ENCODE data around the gene ZBTB44.

ZBTB44 gene

DNA sequence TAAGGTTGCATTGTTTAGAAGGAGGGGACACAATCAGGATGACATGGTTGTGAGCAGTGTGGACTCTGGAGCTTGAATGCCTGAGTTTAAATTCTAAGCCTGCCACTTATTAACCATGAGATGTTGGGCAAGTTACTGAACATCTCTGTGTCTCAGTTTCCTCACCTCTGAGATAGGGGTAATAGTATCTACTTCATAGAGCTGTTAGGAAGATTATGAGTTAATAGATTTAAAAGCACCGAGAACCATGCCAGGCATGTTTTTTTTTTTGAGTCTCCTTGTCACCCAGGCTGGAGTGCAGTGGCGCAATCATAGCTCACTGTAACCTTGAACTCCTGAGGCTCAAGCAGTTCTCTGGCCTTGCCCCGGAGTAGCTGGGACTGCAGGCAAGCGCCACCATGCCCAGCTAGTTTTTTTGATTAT lies 121.9 kb downstream of the ZBTB44 start:
- no peak for DNase-seq

DNA sequence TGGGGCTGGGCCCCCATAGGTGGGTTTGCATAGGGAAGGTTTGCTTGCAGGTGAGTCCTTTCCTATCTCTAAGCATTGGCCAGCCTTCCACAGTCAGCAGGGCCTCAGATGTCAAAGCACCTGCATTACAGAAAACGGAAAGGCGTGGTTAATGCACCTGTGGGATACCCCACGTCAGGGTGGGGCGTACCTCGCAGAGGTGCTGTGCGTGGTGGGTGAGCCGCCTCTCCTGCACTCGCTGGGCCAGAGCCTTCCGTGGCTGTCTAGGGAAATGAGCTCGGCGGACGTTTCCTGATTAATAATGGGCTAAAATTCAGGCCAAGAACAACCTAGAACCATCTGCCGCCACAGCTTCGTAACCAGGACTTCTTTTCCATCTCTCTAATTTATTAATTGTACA lies 122.8 kb downstream of the ZBTB44 start:
- DNase-seq, result no peak

DNA sequence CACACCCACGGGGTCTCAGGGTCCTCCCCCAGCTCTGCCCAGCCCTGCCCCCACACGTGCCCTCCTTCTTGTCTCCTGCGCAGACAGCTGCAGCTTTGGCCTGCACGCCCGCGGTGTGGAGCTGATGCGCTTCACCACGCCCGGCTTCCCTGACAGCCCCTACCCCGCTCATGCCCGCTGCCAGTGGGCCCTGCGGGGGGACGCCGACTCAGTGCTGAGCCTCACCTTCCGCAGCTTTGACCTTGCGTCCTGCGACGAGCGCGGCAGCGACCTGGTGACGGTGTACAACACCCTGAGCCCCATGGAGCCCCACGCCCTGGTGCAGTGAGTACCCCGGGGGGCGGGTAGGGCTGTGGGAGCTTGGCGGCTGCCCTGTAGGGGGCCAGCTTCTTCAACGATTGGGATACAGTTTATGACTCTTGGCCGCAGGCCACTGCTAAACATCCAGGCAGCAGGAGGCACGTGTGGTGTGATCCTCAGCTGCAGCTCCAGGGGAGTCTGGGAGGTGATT lies 124.3 kb downstream of the ZBTB44 start:
- DNase-seq, result no peak

DNA sequence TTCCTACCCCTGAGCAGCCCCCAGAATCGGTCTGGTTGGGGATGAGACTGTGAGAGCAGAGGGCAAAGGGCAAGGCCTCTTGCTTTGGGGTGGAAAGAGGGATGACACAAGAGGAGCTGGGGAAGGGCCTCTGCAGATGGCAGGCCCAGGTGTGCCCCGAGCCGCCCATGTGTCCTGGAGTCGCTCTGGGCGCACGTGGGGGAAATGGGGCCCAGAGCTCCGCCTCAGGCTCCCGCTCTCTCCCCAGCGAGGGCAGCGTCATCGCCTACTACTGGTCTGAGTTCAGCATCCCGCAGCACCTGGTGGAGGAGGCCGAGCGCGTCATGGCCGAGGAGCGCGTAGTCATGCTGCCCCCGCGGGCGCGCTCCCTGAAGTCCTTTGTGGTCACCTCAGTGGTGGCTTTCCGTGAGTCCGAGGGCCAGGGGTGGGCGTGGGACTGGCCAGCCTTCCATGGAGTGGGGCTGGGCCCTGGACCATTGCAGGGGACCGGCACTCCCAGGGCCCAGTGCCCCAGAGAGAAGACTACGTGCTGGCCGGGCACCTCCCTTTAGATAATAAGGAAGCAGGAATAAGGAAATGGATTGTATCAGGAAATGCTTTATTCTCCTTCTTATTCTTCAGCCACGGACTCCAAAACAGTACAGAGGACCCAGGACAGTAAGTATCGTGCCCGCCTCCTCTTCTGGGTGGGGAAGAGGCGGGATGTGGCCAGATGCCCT lies 125.1 kb downstream of the ZBTB44 start:
- no peak for DNase-seq

DNA sequence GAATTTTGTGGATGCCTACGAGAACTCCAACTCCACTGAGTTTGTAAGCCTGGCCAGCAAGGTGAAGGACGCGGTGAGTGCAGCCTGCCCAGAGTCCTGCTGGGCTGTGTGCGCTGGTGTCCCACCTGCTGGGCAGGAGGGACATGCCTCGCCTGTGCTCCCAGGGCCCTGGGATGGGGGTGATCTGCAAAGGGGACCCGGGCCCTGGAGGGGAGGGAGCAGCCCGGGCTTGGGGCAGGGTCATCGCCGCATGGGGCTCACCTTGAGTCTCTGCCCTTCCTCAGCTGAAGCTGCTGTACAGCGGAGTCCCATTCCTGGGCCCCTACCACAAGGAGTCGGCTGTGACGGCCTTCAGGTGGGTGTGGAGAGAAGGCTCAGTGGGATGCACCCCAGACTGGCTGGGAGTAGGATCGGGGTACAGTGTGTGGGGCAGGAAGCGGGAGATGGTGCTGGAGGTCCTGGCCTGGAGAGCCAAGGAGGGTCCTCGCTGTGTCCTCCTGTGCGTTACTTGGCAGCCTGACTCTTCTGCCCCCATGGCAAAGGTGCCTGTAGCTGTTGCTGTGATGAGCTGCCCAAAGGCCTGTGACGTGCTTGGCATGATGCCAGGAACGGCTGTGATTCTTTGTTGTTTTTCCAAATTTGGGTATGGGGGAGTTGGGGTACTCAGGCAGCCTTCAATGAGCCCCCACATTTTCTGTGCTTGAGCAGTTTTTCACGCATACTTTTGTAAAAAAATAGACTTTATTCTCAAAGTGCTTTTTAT lies 126.0 kb downstream of the ZBTB44 start:
- DNase-seq, result no peak

DNA sequence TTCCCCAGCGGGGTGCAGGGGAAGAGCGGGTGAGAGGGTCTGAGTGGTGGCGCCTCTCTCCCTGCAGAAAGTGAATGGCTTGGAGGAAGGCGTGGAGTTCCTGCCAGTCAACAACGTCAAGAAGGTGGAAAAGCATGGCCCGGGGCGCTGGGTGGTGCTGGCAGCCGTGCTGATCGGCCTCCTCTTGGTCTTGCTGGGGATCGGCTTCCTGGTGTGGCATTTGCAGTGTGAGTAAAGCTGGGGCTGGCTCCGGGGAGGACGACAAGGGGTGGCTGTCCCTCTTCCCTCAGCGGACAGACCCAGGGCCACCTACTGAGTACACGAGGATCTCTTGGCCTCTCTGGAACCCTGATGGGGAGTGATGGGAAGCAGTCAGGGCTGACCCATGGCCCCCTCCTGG lies 126.7 kb downstream of the ZBTB44 start:
- no peak for DNase-seq

DNA sequence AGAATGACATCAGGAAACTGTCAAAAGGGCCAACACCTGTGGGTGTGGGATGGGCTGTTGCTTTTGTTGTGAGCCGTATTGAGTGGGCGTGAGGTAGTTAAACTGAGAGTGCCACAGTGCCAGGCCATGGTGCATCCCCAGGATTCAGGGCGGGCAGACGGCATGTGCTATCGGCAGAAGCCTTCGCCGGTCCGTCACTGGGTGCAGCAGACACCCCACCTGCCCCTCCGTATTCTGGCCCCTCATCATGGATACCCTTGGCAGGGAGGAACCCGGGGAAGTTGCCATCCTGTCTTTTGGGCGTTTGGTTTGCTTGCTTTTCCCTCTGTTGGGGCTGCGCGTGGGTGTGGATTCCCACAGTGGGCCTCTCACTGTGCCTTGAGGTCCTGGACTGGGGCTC lies 127.6 kb downstream of the ZBTB44 start:
- no peak for DNase-seq

DNA sequence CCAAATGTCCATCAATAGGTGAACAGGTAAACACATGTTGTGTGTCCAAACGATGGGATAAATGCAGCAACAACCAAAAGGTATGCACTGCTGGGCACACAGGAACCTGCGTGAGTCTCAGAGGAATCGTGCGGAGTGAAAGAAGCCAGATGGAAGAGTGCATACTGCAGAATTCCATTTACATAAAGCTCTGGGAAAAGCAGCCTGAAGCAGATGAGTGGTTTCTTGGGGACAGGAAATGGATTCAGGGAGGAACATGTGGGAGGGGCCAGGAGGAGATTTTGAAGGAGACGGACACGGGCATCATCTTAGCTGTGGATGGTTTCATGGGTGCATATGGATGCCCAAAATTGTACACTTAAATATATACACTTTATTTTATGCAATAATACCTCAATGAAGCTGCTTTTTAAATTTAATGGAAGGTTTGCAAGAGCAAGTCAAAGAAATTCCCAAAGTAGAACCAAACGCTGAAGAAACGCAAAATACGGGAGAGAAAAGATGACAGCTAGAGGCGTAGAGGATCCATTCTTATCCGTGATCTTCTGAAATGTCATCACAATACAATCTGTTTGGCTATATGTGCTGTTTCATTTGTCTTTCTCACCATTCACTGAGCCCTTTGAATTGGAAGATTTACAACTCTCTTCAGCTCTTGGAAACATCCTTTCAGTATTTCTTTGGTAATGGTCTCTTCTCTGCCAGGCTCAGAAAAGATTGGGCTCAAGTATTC lies 130.7 kb downstream of the ZBTB44 start:
- no peak for DNase-seq

DNA sequence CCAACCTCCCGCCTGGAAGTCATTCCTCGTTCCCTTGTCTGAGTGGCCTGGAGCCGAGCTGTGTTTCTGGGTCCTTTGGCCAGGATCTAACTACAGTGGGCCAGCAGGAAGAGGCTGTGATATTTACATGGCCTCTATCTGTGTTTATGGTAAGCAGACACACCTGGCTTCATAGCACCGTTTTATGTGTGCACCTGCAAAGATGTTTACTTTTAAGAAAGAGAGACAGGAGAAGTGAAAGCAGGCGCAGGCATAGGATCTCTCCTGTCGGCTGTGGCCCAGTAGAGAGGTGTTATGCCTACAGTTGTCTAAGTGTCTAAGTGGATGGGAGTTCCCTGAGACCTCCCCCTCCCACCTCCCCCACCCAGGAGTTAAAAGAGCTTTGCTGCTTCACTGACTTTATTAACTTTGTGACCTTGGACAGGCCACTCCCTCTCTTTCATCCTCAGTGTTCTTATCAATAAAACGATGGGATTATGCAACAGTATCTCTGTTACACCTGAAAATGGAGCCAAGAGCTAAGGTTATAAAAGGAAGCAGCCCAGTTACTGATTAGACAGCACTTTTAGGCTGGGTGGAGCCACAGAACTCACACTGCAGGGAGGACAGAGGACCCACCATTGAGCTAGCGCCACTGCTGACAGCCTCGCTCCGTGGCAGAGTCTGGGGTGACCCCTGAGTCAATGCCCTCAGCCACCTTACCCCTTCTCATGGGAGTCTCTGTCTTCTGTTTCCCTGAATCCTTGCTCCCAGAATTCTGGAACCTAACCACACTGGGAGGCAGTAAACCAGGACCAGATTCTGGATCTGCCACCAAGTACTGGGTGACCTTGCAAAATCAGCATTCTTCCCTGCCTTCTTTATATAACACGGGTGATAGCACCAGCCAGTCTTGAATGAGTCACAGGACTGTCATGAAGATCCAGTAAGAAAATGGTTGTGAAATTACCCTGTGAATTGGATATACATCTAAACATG lies 133.1 kb downstream of the ZBTB44 start:
- no peak for DNase-seq

DNA sequence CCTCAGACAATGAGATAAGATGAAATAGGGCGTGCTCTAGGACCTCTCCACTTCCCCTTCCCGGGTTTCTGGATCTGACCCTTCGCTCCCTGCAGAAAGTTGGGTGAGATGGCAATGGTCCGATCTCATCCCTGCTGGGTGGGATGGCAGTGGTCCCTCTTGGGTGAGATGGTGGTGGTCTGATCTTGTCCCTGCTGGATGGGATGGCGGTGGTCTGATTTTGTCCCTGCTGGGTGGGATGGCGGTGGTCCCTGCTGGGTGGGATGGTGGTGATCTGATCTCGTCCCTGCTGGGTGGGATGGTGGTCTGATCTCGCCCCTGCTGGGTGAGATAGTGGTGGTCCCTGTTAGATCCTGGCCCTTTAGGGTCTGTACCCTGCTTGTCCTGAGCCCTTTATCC lies 133.8 kb downstream of the ZBTB44 start:
- DNase-seq, result no peak

DNA sequence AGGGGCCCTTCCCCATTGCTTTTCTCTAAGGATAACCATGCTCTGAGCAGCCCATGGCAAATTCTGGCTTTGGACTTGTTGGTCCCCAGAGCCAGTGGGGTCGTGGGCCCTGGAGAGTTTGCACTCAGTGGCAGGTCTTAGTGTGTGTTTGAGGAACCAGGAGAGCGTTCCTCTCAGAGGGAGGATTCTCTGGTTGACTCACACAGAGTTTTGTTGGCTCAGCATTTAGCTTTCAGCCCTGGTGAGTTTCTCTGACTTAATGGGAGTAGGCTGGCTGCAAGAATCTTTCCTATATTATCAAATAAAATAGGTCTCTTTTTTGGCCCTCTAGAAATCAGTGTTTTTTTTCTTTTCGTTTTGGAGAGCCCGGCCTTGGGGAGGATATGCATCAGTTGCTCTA lies 134.2 kb downstream of the ZBTB44 start:
- no peak for DNase-seq

DNA sequence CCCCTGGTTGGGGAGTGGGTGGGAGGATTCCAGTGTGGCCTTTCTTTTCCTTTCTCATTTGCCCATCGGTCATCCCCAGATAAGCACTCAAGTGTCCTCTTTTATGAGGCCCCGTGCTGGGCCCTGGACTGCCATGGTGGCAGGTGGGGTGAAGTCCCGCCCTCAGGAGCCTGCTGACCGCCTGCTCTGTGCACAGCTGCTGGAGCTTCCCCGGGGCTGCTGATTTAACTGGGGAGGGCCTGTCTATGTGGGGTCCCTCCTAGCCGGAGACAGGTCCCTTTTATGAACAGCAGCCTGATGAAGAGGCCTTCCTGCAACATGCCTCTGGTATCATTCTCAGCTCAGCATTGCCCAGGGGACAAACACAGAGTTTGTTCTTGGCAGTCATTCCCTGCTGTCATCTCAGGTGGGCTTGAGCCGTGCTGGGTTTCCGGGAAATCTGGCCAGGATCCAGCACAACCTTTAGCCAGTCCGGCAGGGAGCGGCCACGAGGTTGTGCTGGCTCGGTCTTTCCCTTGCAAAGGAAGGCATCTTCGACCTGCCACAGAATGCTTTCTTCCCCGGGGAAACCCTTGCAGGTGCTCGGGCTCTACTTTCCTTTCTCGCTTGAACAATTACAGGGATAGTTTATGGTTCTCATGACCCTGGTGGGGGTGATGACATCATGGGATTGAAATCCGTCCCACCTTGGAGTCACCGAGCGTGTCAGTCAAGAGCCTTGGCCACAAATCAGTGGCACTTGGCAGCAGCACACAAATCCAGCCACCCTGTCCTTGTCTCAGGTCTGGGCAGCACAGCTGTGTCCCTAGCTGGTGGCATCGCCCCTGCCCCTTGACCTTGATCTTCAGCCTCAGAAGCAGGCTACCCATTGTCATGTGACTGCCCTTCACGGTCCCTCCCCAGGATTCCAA lies 135.1 kb downstream of the ZBTB44 start:
- DNase-seq, result no peak

DNA sequence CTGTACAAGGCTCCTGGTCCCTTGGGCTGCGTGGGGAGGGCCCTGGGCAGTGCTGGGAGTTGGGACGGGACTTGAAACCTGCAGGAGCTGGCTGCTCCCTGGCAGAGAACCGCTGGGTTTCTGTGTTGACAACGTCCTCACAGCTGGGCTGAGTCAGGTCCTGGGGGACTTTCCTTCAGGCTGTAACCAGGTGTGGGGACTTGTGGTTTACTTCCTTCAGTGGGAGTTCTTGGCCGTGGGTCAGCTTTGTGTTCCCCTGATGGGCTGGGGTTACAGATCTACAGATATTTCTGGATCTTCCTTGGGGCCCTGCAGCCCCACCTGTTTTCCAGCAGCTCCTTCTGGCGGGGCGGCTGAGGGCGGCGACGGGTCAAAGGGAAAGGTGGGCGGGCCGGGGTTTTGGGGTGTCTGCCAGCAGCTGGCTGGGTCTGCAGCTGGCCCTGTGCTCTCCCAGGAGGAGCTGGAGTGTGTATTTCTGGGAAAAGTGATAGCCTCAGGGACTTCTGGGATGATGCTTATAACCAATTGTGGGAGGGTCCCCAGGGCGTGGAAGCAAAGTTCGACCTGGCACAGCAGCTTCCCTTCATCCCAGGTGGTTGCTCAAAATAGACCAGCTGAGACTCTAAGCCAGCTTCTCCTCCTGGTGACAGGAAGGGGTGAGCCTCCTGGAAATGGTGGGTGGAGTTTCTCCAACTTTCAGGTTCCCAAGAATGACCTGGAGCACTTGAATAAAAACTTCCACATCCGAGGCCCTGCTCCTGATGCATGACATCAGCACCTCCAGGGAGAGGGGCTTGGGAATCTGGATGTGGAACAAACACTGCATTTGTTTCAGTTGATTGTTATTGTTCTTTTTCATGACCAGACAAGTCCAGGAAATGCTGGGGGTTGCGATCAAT lies 136.0 kb downstream of the ZBTB44 start:
- no peak for DNase-seq

DNA sequence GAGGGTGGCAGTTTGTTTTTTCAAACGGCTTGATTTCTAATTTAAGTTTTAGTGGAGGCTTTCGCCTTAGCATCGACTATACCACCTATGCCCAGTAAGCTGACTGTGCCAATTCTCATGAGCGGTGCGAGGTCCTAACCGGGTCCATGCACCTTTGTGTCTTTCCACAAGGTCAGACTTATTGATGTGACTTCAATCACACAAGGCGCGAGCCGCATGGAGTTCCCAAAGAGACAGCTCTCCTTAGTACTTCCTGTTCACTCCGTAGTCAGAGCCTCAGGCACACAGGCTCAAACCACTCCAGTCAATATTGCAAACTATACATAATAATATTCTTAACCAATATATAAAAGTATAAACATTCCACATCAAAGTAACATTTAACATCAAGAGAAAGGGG lies 136.9 kb downstream of the ZBTB44 start:
- no peak for DNase-seq
